ENCODE measurements around the gene FBXW11.

DNA sequence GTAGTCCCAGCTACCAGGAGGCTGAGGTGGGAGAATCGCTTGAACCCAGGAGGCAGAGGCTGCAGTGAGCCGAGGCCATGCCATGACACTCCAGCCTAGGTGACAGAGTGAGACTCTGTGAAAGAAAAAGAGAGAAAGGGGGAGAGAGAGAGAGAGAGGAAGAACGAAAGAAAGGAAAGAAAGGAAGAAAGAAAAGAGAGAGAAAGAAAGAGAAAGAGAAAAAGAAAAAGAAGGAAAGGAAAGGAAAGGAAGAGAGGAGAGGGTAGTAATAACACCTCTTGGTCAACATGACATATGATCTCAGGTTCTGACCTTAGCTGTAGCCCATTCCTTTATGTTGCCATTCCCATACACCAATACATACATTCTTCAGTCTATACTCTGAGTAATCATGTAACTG lies 14.1 kb downstream of the FBXW11 start:
- TF ChIP-seq, protein P1, sequence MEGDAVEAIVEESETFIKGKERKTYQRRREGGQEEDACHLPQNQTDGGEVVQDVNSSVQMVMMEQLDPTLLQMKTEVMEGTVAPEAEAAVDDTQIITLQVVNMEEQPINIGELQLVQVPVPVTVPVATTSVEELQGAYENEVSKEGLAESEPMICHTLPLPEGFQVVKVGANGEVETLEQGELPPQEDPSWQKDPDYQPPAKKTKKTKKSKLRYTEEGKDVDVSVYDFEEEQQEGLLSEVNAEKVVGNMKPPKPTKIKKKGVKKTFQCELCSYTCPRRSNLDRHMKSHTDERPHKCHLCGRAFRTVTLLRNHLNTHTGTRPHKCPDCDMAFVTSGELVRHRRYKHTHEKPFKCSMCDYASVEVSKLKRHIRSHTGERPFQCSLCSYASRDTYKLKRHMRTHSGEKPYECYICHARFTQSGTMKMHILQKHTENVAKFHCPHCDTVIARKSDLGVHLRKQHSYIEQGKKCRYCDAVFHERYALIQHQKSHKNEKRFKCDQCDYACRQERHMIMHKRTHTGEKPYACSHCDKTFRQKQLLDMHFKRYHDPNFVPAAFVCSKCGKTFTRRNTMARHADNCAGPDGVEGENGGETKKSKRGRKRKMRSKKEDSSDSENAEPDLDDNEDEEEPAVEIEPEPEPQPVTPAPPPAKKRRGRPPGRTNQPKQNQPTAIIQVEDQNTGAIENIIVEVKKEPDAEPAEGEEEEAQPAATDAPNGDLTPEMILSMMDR (IDR thresholded peaks at IDR 0.05): no peak
- TF ChIP-seq POLR2A (IDR thresholded peaks at IDR 0.05): no peak

Measured in thyroid gland (tissue), 4 donors.